Non-pigmented ciliary epithelial cell (primary cell): Measurements from ENCODE around the gene GRIK3.

ENCODE experiments used
- DNase-seq: peaks from one replicate; pipeline ENCODE4 v3.0.0-alpha.2; 2010; ENCODE audit warnings: low read depth

Gene GRIK3

DNA sequence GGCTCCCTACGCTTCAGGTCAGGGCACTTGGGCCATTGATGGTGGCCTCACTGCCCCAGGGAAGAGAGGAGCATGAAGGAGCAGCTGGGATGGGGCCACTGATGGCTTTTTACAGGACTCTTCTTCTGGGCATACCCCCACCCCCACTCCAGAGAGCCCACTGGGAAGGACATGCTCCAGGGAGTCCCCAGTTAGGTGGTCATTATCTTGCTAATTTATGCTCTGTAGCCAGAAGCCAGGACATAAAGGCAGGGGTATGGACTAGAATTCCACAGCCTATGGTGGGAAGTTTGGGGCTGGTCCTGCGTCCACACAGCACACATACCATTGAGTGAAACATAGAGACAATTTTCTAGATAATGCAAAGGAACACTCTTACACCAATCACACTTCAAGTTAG is 8.8 kb upstream of the GRIK3 start:
- DNase-seq = no peak

DNA sequence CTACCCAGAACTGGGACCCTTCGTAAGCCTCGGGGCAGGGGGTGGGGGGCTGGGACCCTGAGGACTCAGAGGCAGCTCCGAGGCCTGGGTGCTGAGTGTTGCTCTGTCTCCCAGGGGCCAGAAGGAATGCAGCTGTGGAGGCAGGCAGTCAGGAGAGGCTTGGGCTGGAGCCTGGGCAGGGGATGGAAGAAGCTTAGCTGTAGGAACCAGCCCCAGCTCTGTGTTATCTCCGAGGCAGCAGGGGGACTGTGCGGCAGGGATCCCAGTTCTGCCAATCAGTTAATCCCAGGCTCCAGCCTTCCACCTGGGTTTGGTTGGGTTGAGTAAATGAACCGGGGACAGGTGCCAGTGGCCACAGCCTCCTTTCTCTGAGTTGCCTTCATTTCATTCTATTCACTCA is 8.2 kb upstream of the GRIK3 start:
- no peak for DNase-seq

DNA sequence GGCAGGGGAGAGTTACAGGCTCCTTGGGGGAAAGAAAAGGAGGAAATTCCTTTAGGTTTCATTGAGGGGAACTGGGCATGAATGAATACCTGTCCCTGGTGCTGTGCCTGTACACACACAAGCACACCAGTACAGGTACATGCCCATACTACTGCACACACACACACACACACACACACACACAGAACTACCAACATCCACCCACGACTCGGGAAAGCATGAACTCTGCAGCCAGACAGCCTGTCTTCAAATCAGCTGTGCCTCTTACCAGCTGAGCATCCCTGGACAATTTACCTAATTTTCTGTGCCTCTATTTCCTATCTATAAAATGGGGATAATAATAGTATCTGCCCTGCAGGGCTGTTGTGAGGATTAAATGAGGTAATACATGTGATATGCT is 7.2 kb upstream of the GRIK3 start:
- DNase-seq = no peak

DNA sequence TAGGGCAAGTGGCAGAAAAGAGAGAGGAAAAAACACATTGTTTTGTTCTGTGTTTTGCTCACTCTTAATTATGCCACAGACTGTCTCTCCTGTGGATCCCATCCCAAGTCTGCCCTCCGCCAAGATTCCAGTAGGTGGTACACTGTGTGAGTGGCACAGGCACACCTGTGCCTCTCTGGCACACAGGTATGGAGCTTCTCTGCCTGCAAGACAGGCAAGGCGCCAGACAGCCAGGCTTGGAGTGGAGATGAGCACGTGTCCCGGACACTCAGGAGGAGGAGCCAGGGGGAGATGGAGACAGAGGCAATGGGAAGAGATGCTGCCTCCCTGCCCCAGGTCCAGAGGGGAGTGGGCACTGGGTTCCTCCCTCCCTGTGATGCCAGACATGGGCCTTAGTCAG is 6.5 kb upstream of the GRIK3 start:
- DNase-seq = no peak

DNA sequence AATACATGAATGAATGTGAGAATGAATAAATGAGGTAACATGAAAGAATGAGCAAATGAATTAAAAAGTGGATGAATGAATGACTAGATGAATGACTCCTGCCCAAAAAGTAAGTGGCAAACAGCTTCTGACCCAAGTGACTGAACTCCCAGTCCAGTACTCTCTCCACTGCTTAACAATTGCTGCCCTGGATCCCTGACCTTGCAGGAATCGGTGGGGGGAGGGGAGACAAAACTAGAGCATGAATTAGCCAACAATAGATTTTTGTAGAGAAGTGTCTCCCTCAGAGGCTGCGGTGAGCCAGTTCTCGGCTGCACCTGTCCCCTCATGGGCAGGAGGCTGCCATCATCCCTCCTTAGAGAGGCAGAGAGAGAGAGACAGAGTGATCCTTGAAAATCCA is 5.9 kb upstream of the GRIK3 start:
- no peak for DNase-seq

DNA sequence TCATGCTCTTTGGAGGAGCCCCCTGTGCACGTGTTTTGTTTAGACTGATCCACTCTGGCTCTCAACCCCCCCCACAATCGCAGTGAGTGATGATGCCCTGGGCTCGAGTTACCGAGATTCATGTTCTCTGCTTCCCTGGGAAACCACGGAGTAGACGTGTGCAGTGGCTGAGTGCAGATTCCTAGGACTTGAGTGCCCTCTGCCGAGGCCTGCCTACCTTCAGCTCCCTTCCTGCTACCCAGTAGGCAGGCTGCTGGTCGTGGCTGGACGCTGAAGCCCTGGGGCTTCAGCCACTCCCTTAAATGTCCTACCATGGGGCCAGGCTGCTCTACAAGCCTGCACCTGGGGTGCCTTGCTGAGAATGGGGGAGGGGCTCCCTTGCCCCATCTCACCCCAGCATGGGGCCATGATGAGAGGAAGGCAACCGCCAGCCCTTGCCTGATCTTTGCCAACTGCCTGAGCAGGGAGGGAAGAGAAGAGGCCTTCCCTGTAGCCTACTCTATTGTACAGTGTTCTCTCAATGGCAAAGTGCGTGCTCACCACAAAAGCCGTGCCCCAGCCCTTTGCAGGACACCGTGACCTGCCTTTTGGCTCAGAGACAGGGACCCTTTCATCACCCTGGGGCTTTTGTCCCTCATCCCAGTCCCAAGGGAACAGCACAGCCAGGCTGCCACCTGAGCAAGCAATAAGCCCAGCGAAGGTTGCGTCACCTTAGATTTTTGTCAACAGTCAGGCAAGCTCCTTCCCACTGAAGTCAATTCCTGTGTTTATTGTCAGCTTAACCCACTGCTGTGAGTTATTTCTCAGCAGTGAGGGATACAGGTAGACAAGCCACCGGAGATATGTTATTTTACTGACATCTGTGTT is 4.1 kb upstream of the GRIK3 start:
- no peak for DNase-seq

DNA sequence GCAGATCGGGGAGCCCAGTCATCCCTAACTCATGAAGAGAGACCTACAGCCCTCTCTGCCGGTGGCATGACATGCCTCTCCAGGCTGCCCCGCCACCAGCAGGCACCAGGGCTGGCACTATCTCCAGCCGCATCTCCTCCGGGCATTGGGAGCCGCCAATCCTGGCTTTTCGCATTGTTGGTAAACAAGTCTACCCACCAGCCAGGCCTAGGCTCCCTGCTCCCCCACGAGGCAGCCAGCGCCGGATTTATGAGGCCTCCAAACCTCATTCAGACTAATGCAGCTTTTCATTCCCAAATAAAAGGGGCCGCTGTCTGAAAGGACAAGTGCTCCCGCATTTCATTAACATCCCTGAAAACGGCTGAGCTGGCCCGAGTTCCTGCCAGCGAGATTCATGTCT is 3.4 kb upstream of the GRIK3 start:
- no peak for DNase-seq

DNA sequence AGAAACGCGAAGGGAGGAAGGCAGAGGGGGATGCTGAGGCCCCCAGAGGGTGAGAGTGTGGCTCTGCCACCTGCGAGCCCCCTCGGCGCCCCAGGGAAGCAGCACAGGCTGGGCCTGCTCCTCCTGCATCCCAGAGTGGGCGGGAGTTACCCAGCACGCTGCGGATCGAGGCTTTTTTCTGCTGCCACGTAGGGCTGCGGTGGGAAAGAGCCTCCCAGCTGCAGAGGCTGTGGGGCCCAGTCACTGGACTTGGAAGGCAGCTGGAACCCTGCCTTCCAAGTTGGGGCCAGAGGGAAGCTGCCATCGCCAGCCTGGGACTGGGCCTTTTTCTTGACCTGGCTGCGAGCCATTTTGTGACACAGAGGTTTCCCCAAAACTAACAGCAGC is 2.3 kb upstream of the GRIK3 start:
- DNase-seq = no peak

DNA sequence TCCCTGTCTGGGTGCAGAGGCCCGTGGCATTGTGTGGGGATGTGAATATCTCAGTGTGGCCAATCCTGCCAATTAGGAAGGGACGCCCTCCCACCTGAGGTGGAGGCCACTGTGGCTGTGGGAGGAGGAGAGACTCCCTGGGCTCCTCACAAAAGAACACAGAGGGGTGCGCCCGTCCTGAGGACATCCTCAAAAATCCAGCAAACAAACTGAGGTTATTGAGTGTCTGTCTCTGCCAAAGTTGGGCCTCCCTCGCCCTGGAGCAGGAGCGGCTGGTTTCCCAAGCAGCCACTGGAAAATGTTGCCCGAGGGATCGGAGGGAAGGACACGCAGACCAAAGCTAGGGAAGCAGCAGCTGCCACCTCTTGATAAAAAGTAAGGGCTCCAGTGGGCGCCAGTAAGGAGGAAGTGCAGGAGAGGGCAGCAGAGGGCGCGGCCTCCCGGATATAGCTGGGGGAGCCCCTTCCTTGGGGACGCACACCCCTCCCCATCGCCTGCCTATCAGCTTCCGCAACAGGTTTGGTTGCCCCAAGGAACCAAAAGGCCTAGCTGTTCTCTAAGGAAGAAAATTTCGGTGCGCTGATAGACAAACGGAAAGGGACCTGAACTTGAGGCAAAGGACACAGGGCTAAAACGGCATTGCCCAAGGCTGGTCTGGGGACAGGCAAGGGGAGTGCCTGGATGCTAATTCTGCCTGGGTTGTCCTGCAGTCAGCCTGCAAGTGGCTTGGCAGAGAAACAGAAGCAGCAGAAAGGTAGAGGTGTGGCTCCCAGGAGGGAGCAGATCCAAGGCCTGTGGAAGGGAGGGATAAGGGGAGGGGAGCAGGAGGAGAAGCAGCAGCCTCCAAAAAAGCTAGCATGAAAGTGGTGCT is 1.7 kb upstream of the GRIK3 start:
- no peak for DNase-seq

DNA sequence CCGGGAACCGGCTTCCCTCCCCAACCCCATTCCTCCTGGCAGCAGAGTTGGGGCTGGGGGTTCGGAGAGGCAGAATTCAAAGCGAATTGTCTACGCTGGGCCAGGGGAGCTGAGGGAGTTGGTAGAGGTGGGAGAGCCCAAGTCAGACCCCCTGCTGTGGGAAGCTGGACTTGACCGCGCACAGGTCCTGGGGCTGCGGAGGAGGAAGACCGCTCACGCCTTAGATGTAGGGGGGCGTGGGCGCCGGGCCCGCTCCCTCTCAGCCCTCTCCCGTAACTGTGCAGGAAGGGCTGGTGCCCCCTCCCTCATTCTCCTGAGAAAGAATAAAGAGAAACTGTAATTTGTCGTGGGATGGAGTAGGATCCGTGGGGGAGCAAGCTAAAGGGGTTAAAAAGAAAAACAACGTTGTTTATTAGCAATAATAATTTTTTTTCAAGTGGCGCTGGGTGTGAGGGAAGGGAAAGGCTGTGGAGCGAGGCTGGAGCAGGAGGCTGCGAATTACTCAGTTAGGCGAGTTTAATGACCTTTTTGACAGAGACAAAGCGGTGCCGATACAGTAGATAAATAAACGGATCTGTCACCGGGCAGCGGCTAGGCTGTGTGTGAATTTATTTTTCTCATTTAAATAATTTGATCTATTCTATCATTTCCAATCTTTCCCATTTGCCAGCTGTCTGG is 838 bp upstream of the GRIK3 start:
- DNase-seq = no peak

DNA sequence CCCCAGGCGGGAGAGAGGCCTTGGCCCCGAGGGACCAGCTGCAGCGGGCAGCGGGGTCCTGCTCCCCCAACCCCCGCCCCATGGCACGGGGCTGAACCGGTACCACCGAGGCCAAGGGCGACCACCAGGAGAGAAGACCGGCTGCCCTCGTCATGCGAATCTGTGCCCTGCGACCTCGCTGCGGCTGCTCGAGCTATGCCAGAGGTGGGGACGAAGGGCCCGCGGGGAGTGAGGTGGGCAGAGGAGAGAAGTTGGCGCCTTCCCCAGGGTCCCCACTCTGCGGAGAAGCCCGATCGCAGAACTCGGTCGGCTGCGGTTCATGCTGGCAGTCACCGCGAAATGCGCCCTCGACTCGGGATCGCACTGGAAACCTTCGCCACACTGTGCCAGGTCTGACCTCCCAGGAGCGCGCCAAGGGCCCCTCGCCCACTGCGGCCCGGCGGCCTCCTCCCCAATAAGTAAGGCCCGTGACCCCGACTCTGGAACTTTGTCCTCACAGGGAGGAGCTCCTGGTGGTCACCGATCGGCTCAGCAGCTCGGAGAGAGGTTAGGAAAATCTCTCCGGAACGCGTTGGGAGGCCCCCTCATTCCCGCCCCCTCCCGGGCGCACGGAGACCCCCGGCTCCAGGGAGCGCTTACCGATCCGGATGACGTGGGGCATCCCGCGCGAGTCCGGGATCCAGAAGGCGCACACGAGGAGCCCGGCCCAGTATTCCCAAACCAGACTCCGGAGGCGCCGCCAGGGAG is 787 bp downstream of the GRIK3 start:
- no peak for DNase-seq

DNA sequence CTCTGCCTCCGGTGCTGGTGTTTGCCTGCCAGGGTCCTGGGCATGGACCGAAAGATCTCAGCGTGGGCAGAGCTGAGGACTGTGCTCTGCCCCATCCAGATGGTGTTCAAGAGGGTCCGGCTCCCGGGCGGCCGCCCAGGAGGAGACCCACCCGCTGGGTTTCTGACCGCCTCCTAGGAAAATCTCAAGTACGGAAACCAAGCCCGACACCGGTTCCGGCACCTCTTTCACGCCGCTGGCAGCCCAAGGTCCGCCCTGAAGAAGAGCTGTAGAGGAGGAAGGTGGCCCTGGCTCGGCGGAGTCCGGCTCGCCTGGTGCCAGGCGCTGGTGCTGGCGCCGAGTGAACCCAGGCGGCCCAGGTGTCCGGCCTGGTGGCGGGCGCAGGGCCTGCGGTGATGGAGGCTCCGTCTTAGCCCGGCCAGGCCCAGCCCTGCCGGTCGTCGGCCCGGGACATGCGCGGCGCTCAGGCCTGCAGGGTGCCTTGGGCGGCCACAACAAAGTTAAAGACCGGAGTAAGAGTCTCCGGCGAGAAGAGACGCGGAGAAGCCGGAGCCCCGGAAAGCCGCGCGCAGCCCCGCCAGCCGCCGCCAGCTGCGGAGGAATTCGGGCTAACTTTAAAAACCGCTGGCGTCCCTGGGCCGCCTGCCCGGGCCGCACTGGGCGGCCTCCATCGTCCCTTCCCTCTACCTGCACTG is 1.5 kb downstream of the GRIK3 start:
- no peak for DNase-seq

DNA sequence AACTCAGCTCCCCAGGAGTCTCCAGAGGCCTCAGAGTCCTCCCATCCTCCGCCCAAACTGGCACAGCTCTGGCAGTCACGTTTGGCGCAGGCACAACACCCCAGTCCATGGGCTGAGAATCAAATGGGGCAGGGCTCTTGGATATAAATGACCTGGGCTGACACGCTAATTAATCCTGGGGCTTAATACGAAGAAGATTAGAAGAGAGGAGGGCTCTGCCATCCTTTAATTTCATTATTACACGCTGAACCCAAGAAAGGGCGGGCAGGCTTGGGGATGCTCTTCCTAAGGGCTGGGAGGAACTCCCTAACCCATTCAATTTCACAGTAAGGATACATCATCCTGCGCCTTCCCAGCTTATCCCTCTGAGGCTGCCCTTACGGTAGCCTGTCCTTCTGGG is 2.4 kb downstream of the GRIK3 start:
- no peak for DNase-seq

DNA sequence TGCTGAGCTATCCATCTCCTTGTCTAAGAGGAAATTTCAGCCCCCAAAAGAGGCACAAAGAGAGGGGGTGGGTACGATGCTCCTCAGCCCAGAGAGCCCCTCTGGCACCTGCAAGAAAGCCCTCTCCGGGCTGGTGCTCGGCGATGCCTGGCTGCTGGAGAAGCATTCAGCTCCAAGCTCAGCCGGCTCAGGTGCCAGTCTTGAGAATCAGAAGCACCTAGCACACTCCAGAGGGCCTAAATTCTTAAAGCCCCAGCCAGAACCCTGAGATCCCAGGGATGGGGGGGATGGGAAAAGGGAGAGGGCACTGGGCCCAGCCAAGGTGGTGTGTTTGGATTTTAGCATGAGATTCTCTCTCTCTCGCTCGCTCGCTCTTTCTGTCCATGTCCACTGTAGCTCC is 2.9 kb downstream of the GRIK3 start:
- no peak for DNase-seq

DNA sequence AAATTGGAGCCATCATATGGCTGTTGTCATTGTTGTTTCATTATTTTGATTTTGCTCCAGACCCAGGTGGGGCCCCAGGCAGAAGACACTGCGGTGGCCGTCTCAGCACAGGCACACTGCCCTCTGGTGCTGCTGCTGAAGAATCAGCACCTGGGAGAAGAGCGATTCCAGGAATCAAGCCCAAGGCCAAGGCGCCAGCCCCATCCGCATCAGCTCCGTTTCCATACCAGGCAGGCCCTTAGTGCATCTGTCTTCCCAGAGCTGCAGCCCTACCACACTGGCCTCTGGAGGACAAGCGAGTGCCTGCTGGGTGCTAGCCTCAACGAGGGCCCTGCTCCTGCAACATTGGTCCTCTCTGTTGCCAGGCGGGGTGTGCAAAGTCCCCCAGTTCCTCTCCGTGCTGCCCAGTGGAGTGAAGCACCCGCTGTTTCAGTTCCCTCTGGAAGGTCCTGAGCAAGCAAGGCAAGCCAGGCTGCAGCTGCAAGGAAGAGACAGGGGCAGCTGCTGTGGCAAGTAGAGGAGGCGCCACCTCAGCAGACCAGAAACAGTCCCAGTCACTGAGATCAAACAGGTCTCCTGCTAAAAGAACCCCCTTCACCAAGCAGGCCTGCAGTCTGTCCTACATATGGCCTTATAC is 5.2 kb downstream of the GRIK3 start:
- no peak for DNase-seq

DNA sequence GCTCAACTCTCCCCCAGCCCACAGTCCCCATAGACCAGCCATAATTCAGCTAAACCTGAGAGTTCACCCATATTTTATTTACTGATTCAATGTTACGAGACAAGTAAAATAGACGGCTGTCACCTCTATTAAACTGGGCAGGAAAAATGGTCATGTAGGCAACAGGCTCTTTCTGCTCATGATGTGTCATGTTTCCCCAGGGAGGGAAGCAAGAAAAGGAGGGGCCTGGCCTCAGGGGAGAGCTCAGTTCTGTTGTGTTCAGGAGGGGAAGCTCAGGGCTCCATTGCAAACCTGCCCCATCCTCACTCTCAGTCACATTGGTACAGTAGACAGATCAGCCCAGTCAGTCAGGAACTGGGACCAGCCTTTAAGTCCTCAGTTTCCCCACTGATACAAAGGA is 12.8 kb downstream of the GRIK3 start:
- DNase-seq = no peak

DNA sequence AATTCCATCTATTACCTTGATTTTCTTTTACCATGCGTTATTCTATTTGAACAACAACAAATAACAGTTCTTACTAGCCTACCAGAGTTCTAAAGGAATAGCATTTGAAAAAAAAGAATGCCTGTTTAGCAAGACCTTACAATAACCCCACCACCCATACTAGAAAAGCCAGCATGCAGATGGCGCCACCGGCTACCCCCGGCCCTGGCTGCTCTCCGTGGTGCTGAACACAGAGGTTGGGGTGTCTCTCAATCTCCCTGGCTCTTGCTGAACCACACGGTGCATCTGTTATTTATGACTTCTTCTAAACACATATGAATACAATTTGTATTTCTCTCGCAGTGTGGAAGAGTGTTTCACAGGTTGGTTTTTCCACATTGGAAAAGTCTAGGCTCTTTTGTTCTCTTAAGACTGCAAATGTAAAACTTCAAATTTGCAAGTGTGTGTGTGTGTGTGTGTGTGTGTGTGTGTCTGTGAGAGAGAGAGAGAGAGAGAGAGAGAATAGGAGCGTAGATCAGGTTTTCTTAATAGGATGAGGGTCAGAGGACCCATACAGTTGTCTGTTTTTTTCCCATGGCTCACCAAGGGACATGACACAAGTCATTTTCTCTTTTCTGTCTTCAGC is 13.6 kb downstream of the GRIK3 start:
- DNase-seq = no peak

DNA sequence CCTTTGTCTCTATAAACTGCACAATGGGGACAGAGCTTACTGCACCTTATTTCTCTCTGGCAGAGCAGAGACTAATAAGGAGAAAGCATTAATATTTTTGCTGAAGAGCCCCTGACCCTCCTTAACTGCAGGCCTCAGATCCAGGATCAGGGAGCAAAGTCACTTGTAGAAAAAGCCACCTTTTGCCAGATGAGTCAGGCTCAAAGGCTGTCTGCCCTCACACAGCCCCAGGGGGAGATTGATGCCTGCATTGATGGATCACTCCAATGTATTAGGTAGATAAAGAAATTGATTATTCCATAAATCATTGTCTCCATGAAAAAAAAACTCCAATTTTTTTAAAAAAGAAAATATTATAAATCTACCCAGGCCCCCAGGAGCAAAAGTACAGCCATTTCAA is 15.8 kb downstream of the GRIK3 start:
- DNase-seq = no peak

DNA sequence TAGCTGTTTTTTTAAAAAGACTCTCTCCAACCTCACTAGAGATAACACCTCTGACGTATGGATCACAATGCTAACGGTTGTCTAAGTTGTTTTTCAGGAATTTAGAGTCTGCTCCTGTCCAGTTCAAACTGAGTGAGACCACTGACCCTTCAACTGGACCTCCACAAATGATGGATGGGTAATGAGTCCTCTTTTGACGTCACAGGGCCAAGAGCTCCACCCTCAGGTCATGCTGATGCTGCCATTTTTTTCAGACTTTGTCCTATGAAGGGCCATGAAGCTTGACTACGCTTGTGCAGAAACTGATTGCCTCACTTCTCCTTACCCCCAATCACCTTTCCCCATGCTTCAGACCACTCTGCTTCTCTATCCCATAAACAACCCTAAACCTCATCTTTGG is 16.6 kb downstream of the GRIK3 start:
- DNase-seq = no peak

DNA sequence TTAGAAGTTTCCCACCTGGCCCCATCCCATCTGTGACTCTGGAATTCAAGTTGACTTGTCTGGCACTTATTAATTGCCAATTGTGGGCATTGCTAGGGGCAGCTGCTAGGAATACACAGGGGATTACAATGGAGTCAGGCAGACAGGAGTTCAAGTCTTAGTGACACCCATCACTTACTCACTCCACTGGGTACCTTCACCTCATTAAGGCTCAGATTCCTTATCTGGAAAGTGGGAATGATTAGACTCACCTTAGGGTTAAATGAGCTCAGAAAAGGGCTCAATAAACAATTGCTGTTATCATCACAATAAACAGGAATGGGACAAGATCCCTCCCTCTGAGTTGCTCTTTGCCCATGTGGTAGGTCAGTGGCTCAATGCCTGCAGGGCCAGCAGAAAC is 18.2 kb downstream of the GRIK3 start:
- no peak for DNase-seq

DNA sequence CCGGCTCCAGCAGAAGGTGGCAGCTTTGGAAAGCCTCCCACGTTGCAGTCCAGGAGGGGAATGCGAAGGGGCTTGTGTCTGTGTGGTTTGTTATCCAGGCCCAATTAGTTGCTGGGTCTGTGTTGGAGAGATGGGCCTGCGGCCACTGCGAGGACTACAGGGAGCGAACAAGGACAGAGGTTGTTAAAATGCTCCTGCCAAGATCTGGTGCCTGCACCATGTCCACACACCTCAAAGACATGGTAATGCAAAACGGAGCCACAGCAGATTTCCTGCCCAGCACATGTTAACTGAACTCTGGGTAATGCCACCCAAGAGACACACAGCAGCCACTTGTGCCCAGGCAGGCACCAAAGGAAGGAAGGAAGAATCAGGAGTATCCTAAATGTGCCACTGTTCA is 18.6 kb downstream of the GRIK3 start:
- DNase-seq = no peak
